Activated CD8-positive, alpha-beta memory T cell treated with anti-CD3 and anti-CD28 coated beads, Interleukin-2, amount 50 U/mL, for 48 hours (primary cell): ENCODE measurements around the gene CSNK1D.
"Not testable (repeated sequence)": the region's sequence is repeated elsewhere in the genome, so short reads cannot be mapped to it uniquely, and the experiment has no call there.

Experiments used
- DNase-seq: peaks from one replicate; pipeline ENCODE4 v3.0.0-alpha.2; 2020

The CSNK1D gene

DNA sequence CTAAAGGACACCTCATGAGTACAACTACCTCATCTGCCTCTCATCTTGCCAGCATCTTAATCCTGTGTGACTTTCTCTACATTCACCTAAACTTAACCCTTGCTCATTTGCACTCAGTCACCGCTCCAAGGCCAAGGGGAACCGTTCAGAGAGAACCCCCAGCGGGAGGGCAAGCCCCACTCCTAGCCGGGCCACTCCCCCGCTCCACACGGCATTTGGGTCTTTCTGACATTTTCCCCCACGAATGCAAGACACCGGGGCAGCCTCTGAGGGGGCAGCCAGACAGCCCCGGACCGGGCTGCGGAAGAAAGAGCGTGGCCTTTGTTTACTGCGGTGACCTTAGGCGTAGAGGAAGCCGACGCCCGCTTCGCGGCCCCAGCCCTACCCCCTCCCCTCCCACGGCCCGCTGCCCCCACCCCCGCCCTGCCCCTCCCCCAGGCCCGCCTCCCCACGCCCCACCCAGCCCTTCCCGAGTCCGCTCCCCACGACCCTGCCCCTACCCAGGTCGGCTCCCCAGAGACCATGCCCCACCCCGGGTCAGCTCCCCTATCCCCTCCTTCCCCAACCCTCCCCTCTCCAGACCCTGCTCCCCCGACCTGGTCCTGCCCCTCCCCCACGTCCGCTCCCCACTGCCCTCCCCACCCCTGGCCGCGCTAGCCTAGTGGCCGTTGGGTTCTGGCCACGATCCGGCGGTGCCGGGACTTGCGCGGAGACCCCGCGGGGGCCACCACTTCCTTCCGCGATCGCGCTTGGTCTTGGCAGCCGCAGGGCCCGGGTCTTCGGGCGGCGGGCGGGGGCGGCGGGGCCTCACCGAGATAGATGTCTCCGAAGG, 789 bp downstream of the CSNK1D start:
- peak; percentile 71 for DNase-seq

DNA sequence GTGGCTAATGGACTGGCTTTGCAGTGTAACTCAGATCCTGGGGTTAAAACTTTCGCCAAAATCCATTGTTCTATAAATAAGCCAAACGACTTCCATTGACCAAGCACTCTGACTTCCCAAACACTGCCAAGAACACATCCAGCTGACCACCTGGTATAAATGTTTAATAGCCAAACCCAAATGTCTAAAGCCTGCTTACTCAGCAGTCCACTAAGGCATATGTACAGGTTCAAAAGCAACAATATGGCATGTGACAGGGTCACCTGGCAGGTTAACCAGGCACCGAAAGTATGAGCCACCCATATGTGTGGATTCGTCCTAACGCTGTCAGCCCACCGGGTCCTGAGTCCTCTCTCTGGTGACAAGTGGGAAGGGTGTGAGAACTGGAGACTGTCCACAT, 2.1 kb downstream of the CSNK1D start:
- DNase-seq, result no peak

DNA sequence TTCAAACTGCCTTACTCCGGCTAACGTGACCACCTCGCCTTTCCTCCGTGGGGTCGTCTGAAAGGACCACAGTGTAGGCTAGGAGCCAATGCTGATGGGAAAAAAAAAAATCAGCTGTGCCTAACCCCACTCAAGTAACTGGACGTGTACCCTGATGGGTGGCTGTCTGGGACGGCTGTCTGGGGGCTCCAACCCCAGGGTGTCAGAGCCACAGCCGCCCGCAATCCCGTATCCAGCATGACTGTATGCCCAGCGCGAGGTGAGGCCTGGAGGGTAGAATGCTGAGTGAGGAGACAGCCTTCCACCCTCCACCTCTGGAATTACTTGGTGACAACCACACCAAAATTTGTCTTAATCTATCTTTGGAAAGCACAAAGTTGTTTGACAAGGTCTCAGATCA, 2.8 kb downstream of the CSNK1D start:
- no peak for DNase-seq

DNA sequence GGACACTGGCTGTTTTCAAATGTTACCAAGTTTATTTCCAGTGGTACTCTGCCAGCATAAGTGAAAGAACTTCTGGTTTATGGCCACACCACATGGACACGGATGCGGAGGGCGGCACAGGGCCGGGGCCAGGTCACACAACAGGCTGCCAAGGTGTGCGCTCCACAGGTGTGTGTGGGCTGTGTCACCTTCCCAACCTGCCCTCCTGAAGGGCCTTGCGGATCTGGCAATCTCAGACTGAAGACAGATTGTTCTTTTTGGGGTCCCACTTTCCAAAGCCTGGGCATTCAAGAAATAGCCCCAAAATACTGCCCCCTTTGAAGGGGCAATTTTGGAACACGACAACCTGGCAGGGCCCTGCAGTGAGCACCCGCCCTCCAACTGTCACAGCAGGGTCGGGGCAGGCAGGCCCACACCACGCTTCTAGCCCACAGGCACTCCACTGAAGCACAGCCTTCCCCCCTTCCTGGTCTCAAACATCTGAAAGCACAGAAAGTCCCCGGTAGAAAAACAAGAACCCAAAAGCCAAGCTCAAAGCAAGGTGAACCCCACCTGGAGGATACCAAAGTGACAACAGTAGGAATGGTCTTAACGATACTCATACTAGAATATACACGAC, 3.5 kb downstream of the CSNK1D start:
- DNase-seq, result no peak

DNA sequence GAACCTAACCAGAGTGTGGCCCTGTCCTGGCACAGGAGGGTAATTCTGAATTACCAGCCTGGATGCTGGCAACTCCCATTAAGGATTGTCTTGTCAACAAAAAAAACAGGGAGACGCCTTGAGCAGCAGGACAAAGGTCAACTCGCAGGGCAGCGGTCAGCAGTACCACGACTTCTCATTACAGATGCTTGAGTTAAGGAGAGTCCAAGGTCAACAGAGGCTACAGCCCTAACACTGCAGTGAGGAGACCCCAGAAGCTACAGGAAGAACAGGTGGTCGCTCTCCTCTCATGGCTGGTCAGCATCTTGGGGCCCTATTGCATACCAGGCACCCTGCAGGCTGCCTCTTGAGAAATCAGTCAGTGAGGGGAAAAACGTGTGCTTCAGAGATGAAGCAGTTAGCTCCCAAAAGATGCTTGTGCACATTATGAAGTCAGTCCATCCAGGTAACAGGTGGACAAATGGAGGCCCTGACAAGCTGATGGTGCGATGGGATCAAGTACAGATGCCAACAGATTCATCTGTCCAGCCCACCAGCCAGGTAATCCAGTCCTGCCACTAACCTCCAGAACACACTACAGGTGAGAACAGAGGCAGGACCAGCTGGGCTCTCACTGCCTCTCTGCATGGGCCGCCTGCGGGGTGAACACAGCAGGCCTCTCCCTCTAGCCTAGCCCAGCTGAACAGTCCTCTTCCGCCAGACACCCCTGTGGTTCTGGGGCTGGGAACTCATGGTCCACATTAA, 4.2 kb downstream of the CSNK1D start:
- DNase-seq, result no peak

DNA sequence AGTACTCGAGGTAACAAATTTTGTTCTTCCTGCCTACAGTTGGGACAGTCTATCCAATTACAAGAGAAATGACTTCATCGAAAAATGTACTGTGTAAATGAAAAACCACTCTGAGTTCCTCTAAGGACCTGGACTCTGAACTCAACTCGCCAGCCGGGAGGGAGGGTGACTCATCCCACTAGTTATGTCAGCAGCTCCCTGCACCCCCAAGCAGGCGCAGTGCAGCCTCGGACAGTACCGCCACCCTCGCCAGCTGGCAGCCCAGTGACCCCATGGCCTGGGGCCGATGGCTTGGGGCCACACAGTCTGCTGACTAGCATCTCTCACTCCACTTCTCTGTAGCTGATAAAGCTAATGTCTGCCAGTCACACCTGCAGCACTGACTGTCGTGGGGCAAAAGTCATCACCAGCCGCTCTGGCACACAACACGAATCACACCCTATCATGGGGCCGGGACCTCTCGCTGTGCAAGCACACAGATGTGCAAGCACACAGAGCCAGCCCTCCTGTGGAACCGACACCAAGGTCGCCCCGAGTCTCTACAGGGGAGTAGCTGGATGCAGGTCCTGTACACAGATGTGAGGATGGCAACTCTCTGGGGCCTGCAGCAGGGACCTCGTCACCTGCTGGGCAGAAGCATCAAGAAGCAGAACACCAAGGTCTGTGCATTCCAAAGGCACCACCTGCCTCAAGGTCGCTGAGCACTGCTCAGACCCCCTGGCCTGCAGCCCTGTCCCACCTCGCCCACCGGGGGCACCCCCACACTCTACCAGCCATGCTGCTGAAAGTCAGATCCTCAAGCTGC, 5.7 kb downstream of the CSNK1D start:
- no peak for DNase-seq

DNA sequence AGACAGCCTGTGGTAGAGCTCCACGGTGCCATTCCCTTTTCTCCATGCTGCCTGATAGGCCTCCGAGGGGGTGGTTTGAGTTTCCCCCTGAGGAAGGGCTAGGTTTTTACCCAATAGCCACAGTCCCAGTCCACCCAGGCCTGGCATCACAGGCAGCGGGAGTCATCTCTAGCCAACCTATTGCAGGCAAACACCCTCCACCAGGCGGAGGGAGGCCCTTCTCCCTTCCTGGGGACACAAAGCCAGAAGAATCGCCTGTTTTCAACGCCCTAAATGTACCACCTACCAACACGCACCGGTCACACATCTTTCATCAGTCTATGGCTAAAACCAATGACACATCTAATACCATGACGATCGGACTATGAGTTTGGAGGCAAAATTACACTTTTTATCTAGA, 7.4 kb downstream of the CSNK1D start:
- no peak for DNase-seq

DNA sequence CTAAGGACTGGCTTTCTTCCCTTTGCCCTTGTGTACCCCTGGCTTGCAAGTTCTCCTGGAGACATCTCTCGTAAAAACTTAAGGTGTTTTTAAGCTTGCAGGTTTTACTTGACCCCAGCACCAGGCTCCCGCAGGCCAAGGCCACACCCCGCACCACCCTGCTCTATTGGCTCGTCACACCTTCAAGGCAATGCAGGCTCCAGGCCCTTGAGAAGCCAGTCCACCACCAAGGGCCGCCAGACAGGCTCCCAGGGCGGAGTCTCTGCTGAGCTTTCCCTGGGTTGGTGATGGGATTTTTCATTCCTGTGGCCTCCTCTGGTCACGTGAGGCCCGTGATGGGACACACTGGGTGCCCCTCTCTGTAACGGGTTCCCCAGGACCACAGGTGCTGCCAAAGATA, 9.9 kb downstream of the CSNK1D start:
- no peak for DNase-seq

DNA sequence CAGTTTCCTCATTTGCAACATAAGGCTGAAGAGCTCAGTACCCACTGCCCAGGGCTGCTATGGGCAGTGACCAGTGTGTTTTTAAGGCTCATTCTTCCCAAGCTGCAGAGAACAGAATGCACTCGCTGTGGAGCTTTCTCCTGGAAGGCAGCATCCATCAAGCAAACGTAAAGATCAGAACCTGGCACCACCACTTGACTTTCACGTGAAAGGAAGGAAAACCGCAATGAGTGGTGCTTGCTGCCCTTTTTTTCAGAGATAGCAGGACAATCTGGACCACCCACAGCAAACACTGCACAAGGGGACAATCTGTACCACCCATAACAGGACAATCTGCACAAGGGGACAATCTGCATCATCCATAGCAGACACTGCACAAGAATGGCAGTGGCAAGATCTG, 11.2 kb downstream of the CSNK1D start:
- no peak for DNase-seq

DNA sequence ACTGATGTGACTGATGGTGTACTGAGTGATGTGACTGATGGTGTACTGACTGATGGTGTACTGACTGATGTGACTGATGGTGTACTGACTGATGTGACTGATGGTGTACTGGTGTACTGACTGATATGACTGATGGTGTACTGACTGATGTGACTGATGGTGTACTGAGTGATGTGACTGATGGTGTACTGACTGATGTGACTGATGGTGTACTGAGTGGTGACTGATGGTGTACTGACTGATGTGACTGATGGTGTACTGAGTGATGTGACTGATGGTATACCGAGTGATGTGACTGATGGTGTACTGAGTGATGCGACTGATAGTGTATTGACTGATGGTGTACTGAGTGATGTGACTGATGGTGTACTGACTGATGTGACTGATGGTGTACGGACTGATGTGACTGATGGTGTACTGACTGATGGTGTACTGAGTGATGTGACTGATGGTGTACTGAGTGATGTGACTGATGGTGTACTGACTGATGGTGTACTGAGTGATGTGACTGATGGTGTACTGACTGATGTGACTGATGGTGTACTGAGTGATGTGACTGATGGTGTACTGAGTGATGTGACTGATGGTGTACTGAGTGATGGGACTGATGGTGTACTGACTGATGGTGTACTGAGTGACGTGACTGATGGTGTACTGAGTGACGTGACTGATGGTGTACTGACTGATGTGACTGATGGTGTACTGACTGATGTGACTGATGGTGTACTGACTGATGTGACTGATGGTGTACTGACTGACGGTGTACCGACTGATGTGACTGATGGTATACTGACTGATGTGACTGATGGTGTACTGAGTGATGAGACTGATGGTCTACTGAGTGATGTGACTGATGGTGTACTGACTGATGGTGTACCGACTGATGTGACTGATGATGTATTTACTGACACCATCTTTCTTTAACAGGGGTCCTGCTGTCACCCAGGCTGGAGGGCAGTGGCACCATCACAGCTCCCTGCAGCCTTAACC, 13.2 kb downstream of the CSNK1D start:
- DNase-seq, result not testable (repeated sequence)

DNA sequence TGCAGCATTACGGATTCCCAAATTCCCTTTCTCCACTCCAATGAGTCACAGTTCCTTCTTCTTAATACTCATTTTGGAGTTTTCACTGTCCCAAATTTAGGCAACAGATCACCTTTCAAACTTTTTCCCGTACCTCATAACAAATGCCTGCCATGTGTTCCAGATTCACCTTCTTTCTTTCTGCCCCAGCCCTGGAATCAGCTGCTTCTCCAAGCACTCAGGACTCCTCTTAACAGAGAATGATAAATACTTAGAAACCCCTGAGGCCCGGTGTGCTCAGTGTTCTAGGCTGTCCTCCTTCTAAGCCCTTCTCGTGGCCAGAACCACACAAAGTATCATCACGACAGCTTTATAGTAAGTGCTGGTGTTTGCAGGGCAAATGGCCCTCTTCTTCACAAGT, 14.9 kb downstream of the CSNK1D start:
- no peak for DNase-seq

DNA sequence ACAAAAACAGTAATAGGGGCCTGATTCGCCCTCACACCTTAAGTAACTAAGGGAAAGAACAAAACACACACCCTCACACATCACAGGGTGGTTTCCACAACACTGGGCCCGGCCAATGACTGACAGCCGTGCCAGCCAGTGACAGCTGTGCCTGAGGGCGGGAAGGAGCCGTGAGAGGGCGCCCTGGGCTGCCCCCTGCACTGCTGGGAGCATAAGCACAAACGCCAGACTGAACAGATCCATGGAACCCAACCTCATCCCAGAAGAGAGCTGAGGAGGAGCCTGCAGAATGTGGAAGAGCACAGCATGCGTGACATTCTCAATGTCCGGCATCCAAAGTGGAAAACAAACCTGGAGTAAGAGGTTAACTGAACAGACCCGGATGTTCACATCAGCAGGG, 16.0 kb downstream of the CSNK1D start:
- DNase-seq, result peak; percentile 82

DNA sequence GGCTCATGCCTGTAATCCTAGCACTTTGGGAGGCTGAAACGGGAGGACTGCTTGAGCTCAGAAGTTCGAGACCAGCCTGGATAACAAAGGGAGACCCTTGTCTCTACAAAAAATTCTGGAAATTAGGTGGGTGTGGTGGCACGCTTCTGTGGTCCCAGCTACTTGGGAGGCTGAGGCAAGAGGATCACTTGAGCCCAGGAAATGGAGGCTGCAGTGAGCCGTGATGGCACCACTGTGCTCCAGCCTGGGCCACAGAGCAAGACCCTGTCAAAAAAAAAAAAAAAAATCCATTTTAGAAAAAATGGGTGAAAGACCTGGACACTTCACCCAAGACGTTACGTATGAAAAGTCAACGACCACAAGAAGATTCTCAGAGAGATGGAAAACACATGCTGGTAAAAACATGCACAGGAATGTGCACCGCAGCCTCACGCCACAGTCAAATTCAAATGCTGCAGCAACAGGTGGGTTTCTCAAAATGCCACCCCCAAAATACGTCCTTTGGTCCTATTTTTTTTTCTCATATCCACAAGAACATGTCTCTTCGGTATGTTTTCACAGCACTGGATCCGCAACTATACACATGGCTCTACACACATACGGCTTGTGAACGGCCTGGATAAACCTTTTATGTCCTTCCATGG, 17.1 kb downstream of the CSNK1D start:
- no peak for DNase-seq

DNA sequence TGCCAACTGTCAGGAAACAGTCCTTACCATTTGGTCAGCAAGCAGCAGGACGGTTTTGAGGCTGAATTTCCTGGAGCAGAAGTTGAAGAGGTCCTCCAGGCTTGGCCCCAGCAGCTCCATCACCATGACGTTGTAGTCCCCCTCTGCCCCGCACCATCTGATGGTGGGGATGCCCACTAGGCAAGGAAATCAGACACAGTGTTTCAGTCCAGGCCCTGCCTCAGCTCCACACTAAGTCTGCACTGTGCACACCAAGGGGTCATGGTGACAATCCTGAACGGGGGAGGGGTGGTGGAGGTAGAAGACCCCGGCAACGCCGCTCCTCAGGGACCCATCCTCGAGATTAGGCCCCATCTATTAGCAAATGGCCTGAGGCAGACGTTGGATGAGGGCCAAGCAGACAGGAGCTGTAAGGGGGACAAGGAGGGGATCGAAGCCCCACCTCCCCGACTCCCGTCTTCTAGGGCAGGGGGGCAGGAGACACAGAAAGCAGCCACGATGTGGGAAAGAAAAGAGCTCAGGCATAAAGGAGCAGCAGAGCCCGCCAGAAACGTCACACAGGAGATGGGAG, 18.0 kb downstream of the CSNK1D start:
- no peak for DNase-seq

DNA sequence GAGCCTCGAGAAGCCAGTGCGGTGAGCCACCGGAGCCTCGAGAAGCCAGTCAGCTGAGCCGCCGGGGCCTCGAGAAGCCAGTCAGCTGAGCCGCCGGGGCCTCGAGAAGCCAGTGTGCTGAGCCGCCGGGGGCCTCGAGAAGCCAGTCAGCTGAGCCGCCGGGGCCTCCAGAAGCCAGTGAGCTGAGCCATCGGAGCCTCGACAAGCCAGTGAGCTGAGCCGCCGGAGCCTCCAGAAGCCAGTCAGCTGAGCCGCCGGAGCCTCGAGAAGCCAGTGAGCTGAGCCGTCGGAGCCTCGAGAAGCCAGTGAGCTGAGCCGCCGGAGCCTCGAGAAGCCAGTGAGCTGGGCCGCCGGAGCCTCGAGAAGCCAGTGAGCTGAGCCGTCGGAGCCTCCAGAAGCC, 18.8 kb downstream of the CSNK1D start:
- DNase-seq, result not testable (repeated sequence)

DNA sequence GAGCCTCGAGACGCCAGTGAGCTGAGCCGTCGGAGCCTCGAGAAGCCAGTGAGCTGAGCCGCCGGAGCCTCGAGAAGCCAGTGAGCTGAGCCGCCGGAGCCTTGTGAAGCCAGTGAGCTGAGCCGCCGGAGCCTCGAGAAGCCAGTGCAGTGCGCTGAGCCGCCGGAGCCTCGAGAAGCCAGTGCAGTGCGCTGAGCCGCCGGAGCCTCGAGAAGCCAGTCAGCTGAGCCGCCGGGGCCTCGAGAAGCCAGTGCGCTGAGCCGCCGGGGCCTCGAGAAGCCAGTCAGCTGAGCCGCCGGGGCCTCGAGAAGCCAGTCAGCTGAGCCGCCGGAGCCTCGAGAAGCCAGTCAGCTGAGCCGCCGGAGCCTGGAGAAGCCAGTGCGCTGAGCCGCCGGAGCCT, 19.4 kb downstream of the CSNK1D start:
- DNase-seq, result not testable (repeated sequence)

DNA sequence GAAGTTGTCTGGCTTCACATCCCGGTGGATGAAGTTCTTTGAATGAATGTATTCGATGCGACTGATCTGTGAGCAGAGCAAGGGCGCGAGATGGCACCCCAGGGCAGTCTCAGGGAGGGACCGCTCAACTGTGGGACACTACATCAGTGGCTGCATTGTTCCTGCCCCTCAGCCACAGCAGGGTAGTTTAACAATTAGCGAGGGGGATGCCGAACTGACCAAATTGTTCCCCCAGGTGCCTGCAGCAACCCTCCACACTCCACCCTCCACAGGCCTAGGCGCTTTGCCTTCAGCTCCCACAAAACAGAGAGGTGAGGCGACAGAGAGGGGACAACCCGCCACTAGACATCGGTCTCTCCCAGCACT, 20.3 kb downstream of the CSNK1D start:
- DNase-seq, result no peak

DNA sequence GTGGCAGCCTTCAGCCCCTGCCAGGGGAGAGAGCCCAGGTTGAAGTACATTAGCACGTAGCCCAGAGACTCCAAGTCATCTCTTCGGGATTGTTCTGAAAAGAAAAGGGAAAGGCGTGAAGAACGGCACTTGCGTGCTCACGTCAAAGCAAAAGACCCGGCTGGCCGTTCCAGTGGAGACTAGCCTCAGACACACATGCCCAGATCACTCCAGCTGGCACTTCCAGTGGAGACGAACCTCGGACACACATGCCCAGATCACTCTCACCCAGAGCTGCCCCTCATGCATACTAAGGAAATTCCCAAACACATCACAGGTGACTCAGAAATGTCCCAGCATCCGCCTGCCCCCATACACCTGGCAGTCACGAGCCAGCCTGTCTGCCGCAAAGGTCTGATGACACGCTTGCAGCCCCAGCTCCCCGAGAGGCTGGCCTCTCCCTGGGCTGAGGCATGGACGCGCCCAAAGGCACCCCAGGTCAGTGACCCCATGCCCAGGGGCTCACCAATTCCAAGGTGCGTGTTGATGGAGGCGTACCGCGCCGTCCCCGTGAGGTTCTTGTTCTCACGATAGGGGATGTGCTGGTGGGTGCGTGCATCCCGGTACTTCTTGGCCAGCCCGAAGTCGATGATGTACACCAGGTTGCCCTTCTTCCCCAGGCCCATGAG, 20.9 kb downstream of the CSNK1D start:
- no peak for DNase-seq

DNA sequence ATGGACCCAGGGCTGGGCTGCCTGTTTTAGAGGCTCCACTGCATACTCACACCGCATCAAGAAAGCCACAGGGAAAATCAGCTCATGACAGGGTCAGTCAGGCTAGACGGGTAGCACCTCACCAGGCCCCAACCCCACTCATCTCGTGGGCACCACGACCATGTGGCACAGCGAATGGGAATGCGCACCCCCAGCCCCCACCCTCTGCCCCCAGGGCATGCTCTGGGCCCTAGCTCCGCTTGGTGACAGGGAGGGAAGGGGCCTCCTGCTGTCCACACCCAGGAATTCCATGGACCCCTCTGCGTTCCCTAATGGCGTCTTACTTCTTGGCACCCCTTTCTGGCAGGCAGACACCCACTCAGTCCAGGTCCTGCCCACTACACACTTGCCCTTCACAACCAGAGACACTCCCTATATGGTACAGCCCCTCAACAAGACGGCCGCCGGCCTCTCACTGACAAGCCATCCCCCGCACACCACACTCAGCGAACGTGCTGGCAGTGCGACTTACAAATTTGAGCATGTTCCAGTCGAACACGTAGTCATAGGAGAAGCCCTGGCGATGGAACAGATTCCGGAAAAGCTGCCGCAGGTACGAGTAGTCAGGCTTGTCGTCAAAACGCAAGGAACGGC, 22.5 kb downstream of the CSNK1D start:
- no peak for DNase-seq
